Left forelimb (tissue), 1 donor: ENCODE measurements around the gene S100A5.
A peak's percentile ranks its signal among the peaks of the same experiment; 100 is the strongest.

Experiments used
- DNase-seq: peaks from one replicate; pipeline ENCODE4 v3.0.0-alpha.2; 2018; ENCODE audit warnings: low spot score

The S100A5 gene

DNA sequence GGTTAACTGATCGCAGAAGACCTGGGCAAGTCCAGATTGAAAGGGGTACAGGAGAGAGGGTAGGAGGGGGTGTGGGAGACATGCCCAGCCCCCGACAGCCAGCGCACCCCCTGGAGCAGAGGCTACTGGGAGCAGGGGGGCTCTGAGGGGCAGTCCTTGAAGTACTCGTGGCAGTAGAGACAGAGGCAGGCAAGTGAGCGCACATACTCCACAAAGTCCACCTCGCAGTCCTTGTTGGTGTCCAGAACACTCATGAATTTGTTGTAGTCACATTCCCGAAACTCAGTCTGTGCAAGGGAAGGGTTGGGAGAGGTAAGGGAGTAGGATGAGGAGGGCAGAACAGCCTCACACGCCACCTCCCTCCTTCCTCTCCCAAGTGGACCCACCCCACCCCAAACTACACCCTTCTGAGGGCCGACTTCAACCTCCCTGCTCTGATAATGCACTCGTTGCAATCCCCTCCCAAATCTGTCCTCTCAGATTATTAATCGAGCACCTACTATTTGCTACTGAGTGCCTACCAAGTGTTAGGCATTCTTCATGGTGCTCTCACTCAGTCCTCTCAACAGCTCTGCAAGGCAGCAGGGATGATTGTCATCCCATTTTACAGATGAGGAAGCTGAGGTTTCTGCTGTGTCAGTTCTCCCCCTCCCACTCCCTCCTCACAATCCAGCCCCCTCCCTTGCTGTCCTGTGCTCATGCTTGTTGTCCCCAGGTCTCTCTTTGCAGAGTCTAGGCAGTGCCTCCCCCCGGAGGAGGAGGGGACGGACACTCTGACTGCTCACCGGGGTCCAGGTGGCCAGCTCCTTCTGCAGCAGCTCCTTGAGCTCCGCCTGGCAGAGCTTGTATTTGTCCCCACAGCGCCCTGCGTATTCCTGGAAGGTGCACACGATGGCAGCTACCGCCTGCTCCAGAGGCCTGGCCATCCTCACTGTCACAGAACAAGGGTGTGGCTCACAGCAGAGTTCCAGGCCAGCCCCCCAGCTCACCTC, 7.1 kb upstream of the S100A5 start:
- DNase-seq, result no peak

DNA sequence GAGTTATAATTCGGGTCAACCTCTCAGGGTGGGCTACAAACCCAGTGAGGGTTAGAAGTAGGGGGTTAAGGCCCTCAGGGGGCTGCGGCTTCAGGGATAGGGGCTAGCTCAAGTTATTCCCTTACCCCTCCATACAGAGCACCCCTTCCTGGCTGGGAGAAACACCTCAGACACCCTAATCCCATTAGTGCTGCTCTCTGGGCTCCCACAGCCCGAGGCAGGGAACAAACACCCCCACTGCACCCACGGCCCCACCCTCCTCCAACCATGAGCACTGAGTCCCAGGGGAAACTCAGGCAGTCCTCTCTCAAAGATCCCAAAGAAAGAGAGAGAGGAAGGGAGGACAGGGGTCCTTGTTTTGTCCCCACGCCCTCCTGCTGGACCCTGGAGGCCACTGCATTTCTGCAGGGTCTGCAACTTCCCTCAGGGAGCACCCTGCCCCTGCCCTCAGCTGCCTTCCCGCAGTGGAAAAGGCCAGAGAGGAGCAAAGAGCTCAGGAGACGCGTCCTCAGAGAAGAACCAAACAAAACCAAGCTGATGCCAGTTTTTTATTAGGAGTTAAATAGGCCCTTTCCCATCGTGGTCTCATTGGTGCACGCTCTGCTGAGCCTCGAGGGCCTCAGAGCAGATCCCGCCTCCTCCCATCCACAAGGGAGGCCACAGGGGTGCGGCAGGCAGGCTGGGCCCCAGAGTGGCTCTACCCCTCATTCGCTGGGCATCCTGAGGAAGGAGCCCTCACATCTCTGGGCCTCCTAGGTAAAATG, 6.2 kb upstream of the S100A5 start:
- no peak for DNase-seq

DNA sequence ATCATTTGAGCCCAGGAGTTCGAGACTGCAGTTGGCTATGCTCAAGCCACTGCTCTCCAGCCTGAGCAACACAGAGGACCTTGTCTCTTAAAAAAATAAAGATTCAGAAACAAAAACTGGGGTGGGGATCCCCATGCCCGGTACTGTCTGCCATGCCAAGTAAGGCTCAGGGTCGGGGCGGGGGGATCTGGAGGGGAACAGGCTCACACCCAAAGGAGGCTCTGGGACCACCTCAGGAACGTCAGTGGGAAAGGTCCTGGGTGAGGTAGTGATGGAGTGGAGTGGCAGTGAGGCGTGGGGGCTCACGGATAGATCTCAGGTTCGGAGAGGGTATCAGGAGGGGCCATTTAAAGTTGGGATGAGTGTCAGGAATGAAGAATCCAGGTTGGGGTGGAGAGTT, 5.6 kb upstream of the S100A5 start:
- no peak for DNase-seq

GRCh38 chr1:153545067-153546055, 4.6 kb upstream of the S100A5 start, which contains the start of gene S100A4:
S100A4 (minus strand) TSS chr1:153545806; CDS start chr1:153544794, 1,012 bp downstream.
- peak; percentile 98 for DNase-seq

DNA sequence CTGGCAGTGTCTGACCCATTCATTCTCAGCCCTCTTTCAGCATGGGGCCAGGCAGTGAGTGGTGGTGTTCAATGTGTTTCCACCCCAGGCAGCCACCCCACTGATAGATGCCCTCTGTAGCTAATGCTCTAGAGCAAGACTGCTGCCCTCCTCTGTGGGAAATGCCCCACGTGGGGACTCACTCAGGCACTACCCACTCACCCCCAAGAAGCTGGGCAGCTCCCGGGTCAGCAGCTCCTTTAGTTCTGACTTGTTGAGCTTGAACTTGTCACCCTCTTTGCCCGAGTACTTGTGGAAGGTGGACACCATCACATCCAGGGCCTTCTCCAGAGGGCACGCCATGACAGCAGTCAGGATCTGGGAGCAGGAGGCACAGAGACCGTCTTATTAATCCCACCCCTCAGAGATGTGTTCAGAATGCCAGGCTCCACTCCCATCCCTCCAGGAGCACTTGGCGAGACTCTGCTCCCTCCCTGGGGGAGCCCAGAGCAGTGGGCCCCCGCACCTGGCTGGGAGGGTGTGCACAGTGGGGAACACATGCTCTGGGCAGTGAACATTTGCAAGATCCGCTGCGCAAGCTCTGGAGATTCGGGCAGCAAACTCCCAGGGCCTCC, 3.8 kb upstream of the S100A5 start:
- no peak for DNase-seq

DNA sequence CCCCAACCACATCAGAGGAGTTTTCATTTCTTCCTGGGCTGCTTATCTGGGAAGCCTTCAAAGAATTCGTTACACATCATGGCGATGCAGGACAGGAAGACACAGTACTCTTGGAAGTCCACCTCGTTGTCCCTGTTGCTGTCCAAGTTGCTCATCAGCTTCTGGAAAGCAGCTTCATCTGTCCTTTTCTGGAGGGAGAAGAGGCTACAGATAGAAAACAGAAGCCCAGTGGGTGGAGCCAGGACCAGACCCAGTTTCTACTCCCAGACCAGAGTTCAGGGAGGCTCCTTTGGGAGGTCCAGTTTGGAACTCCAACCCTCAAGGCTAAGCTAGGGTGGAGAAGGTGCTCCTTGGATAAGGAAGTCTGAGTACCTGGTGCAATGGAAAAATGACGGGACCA, 3.0 kb upstream of the S100A5 start:
- DNase-seq, result no peak

DNA sequence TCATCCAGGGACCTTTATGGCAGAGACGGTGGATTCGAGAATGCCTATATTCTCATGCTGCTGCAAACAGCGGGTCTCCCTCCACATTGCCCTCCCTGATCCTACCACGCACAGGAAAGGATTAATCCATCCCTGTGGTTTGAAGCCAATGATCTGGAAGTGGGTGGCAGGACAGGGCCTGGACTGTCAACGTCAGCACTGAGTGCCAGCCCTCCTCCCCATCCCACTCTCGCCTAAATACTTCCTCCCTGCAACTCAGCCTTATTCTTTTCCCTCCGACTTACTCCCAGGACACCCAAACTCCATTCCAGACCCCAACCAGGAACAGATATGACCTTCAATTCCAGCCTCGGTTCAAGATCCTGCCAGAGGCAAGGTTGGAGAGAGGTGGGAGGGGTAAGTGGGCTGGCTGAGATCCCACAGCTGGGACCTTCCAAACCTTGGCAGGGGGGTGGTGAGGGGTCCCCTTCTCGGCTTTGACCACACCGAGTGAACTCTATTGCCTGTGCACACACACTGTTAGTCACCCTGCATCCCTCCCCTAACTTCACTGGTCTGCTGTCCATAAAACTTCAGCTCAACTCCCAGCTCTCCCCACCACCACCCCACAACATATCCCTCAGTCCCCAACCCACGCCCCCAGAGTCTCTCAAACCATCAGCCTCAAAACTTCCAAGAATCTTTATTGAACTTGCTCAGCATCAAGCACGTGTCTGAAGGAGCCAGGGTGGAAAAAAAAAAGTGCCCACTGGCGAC, 2.4 kb upstream of the S100A5 start:
- DNase-seq, result no peak

- no peak for DNase-seq
These were observed 1.2 kb upstream of the S100A5 start for GRCh38 chr1:153541641-153542590.

GRCh38 chr1:153539395-153540093, 1.2 kb downstream of the S100A5 start:
- no peak for DNase-seq

GRCh38 chr1:153538315-153538821, 2.4 kb downstream of the S100A5 start:
- DNase-seq, result no peak

GRCh38 chr1:153537376-153537730, 3.4 kb downstream of the S100A5 start:
- no peak for DNase-seq

GRCh38 chr1:153536671-153537375, 3.9 kb downstream of the S100A5 start:
- no peak for DNase-seq

GRCh38 chr1:153536012-153536670, 4.6 kb downstream of the S100A5 start:
- peak; percentile 80 for DNase-seq

- peak; percentile 64 for DNase-seq
These were observed 5.3 kb downstream of the S100A5 start, which contains the start of gene S100A6 for GRCh38 chr1:153535242-153536011. S100A6 (minus strand) TSS chr1:153535991; CDS start chr1:153535339, 652 bp downstream.

DNA sequence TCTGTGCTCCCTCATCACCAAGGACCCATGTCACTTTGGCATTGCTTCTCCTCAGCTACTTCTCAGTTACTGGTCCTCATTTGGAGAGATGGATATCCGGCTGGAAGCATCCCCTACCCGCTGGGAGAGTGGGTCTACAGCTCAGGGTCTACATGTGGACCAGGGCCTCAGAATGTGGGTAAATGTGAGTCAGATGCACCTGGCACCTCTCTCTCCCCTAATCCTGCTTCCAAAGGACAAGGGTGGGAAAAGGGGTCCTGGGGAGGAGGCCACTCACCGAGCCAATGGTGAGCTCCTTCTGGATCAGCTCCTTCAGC, 5.9 kb downstream of the S100A5 start:
- DNase-seq, result no peak

DNA sequence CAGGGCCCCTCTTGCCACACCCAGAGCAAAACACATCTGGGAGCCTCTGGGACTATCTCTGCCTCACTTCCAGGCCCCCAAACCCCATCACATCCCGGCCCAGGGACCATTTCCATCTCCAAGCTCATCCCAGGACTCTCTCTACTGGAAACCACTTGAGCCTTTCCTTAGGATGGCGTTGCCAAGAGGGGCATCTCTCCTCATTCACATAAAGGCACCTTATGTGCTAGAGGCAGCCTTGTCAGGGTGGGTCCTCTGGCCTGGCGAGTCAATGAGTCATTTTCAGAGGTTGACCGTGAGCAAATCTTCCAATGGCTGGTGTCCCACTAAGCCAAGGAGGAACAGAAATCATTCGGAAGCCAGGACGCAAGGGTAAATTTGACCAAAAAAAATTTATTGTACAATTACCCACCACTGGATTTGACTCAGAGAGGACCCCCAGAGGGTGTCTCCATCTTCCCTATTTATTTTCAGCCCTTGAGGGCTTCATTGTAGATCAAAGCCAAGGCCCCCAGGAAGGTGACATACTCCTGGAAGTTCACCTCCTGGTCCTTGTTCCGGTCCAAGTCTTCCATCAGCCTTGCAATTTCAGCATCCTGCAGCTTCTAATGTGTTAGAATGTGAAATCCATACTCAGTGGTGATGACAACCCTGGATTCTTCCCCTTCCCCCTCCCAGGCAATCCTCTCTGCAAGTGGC, 6.4 kb downstream of the S100A5 start:
- no peak for DNase-seq
